Fibroblast of pulmonary artery (primary cell): ENCODE results near the gene NCAPH2.

ENCODE experiments used
- DNase-seq: peaks from one replicate; pipeline ENCODE4 v3.0.0-alpha.2; 2010; ENCODE audit warnings: low read depth
- H3K4me3 ChIP-seq: replicated peaks from 2 replicates; pipeline ENCODE4 v1.5.1; 2011; ENCODE audit warnings: low read depth, mild to moderate bottlenecking, control low read depth, low read length, moderate library complexity
- TF ChIP-seq, protein P1 (sequence below): IDR thresholded peaks from 2 replicates; pipeline ENCODE4 v1.5.1; 2011; ENCODE audit warnings: mild to moderate bottlenecking, control low read depth, low read length, inconsistent platforms; ENCODE audit errors: missing control alignments

Gene NCAPH2

DNA sequence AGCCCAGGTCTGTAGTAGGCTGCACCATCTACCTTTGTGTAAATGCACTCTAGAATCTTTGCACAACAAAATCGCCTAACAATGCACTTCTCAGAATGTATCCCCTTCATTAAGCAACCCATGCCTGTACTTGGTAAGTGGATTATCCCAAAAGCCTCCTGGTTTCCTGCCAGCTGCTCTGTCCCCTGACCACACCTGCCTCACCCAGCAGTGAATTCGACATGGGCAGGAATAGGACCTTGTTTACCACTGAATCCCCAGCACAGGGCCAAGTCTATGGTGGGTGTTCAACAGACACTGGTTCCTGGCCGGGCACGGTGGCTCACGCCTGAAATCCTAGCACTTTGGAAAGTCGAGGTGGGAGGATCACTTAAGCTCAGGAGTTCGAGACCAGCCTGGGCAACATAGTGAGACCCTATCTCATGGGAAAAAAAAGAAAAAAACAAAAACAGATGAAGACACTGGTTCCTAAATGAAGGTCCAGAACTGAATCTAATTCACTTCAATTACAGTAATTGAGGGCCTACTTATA is 59.8 kb downstream of the NCAPH2 start:
- TF ChIP-seq, protein P1, sequence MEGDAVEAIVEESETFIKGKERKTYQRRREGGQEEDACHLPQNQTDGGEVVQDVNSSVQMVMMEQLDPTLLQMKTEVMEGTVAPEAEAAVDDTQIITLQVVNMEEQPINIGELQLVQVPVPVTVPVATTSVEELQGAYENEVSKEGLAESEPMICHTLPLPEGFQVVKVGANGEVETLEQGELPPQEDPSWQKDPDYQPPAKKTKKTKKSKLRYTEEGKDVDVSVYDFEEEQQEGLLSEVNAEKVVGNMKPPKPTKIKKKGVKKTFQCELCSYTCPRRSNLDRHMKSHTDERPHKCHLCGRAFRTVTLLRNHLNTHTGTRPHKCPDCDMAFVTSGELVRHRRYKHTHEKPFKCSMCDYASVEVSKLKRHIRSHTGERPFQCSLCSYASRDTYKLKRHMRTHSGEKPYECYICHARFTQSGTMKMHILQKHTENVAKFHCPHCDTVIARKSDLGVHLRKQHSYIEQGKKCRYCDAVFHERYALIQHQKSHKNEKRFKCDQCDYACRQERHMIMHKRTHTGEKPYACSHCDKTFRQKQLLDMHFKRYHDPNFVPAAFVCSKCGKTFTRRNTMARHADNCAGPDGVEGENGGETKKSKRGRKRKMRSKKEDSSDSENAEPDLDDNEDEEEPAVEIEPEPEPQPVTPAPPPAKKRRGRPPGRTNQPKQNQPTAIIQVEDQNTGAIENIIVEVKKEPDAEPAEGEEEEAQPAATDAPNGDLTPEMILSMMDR, result no peak

GRCh38 chr22:50568626-50569025 is 60.6 kb downstream of the NCAPH2 start:
- DNase-seq, result no peak
- no peak overlapping the region for H3K4me3 ChIP-seq
- TF ChIP-seq, protein P1, result no peak

More for the DNA sequence above, 59.8 kb downstream of the NCAPH2 start:
- H3K4me3 ChIP-seq, result no peak overlapping the region
- no peak for DNase-seq

GRCh38 chr22:50569041-50569459 is 61.0 kb downstream of the NCAPH2 start:
- no peak overlapping the region for H3K4me3 ChIP-seq
- TF ChIP-seq, protein P1, result no peak
- DNase-seq, result no peak

- TF ChIP-seq, protein P1, result no peak
- no peak for DNase-seq
- no peak overlapping the region for H3K4me3 ChIP-seq
These were observed 62.0 kb downstream of the NCAPH2 start for GRCh38 chr22:50569896-50570535.

- H3K4me3 ChIP-seq, result no peak overlapping the region
- TF ChIP-seq, protein P1, result no peak
- DNase-seq, result no peak
These were observed 62.8 kb downstream of the NCAPH2 start for GRCh38 chr22:50570861-50571260.

GRCh38 chr22:50571264-50572175 is 63.5 kb downstream of the NCAPH2 start:
- no peak for DNase-seq
- TF ChIP-seq, protein P1, result no peak
- H3K4me3 ChIP-seq, result no peak overlapping the region
